GM21717 (cell line): Measurements from ENCODE around the gene ANKRD2.
"Not testable (repeated sequence)": the region's sequence is repeated elsewhere in the genome, so short reads cannot be mapped to it uniquely, and the experiment has no call there.

ENCODE experiments used
- ATAC-seq: cut with Tn5 transposase; IDR thresholded peaks from one replicate; pipeline ENCODE4 v1.9.1; 2021; ENCODE audit warnings: mild to moderate bottlenecking, moderate library complexity; ENCODE audit not compliant: unreplicated experiment

ANKRD2 gene

DNA sequence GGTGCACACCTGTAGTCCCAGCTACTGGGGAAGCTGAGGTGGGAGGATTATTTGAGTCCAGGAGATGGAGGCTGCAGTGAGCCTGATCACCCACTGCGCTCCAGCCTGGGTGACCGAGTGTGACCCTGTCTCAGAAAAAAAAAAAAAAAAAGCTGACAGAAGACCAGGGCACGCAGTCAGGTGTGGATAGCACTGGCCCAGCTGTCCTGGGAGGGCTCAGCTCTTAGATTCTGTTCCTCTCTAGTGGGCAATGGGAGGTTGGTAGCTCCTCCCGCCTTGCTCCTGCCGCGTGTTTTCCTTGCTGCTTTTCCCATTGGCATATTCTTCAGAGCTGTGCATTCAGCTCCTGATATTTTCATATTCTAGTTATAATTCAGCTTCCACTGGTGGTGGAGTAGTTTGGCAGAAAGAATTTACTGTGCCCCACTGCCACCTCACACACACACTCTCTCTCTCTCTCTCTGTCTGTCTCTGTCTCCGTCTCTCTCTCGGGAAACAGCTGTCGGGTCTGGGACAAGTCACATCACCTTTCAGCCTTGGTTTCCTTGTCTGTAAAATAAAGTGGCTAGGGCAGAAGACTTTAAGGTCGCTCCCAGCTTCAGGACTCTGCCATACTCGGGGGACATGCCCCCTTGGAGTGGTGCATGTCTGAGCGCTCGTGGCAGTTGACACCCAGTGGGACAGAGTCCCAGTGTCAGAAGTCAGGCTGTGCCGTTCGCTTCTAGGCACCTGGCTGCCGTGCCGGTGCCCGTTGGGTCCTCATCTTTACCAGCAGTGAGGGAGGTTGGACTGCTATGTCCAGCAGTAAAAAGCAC lies 25.9 kb upstream of the ANKRD2 start:
- ATAC-seq = no peak

DNA sequence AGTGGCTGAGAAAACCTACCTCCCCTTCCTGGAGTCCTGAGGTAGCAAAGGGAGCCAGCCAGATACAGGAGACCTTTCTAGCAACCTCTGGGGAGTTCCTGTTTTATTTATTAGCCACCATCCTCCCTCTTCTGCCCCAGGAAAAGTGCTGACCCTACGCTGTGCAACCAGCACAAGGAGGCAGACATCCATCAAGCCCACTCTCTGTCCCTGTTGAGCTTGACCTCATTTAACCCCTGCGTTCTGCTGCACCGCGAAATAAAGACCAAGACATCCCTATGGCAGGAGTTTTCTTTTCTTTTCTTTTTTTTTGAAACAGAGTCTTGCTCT lies 25.3 kb upstream of the ANKRD2 start:
- ATAC-seq = no peak

DNA sequence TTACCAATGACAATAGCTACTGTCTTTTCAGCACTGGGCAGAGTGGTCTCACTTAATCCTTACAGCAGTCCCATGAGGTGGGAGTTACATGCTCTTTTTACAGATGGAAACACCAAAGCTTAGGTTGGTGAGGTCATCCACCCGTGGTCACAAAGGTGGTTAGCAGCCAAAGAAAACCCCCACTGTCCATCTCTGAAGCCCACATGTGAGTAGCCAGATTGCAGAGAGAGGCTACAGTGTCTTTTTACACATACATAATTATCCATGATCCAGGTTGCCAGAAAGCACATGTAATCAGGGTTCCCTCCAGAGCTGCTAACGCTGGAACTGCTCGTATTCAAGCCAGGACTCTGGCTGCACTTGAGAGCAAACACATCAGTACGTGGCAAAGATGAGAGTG lies 24.6 kb upstream of the ANKRD2 start:
- ATAC-seq = no peak

DNA sequence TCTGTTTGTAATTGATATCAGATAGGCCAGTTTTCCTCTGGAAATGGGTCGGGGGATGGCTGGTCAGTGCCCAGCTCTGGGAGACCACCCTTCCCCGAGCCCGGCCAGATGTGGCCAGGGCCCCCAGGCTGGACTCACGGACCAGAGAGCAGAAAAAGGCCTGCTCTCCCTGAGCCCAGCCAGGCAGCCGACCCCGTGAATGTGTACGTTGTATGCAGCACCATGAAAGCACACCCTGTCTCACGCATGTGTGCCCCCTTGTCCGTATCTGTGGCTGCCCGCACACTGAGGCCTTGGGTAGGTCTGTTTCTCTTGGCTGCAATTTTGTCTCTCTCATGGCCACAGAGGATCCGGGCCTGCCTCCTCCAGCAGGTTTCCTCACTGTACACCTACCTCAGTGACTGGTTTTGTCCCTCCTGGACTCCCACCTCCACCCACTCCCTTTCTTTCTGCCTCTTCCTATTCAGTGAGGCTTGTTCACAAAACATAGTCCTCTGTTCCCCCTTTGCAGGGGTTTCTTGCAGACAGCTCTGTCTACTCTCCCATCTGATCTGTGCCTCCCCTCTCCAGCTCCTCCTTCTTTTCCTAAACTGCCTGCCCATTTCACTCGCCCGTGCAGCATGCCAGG lies 23.6 kb upstream of the ANKRD2 start:
- no peak for ATAC-seq

DNA sequence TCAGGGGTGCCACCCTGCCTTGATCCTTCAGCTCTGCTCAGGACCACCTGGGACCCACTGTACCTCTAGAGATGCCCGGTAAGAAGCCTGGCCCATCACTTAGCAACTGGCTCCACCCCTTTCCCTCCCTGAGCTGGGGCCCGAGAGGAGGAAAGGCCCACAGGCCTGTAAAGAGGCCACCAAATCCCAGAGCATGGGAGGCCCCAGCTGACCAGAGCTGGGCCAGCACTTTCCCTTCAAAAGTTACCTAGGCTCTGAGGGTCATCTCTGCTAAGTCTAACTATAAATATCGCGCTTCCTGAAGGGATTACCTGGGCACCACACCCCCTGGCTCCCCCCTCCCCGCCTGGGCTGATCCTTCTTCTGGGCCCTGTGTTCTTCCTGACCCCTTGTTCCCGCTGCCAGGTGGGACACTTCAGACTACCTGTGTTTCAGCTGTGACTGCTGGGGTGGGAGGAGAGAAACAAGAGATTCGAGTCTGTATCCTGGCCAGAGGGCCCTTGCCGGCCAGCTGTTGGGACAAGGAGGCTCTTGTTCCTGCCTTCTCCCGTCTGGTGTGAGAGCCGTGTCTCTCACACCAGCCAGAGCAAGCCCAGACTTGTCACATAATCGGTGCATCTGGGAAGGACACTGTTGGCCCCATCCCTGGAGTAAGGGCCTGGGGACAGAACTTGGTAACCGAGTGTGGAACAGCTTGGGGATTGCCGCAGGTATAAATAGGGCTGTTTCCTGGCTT lies 22.8 kb upstream of the ANKRD2 start:
- no peak for ATAC-seq

DNA sequence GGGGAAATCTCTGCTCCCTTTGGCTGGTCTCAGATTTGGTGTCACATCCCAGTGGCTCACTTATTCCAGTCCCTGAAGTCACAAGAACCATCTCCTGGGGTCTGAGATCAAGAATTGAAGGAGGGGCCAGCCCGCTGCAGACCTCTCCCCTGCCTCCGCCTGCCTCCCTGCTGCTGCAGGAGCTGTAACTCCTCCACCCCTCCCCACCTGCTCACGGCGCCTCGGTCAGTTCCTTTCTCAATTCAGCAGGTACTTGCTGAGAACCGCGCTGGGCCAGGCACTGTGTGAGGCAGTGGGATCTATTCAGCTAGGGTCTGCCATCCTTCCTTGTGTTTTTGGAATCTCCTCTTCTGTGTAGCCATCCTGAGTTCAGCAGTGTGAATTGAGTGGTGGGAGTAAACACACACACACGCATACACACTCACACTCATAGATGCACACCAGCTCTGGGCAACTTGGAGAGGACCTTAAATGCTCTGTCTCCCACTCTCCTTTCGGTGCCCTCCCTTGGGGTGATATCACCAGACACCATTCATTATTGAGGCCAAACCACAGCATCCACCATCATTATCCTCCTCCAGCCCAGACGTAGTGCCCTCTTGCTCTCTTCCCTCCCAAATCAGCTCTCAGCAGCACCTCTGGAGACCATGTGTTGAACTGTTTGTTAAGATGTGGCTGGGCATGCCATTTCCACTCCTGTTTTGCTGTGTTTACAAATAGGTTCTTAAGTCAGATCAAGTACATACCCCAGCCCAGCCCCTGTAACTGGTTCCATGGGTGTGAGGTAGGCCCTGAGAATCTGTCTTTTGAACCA lies 22.0 kb upstream of the ANKRD2 start:
- no peak for ATAC-seq

DNA sequence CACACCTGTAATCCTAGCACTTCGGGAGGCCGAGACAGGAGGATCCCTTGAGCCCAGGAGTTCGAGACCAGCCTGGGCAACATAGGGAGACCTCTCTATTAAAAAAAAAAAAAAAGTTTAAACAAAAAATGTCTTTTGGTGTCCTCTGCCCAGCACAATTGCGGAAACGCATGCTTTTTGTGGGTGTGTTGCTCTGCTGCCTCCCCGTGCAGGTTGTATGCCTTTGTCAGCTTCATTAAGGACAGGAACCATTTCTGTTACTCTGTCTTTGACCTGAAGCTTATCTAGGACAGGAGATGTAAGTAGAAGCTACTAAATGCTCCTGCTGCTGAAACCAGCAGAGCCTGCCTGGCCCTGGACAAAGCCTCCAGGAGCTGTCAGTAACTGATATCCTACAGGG lies 21.3 kb upstream of the ANKRD2 start:
- no peak for ATAC-seq

DNA sequence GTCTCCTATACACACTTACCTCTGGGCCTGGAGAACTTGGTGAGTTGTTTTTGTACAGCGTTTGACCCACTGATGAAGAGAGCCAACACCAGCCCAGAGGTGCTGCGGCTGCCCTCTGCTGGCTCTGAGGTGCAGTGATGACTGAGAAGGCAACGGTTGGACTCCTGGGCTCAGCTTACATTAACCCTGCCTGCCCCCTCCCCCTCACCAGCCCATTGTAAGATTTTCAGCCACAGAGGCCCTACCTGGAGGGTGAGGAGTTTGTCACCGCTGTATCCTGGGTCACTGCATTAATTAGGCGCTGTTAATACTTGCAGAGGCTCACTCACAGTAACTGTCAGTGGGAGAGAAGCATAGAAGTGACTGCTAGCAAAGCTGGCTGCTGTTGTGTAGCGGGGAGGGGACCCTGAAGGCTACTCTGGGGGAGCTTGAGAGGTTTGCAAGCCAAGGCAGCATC lies 19.0 kb upstream of the ANKRD2 start:
- no peak for ATAC-seq

DNA sequence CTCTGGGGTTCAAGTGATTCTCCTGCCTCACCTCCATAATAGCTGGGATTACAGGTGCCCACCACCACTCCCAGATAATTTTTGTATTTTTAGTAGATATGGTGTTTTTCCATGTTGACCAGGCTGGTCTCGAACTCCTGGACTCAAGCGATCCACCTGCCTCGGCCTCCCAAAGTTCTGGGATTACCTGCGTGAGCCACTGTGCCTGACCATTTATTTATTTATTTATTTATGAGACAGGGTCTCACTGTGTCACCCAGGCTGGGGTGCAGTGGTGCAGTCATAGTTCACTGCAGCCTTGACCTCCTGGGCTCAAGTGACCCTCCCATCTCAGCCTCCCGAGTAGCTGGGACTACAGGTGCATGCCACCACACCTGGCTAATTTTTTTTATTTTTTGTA lies 18.2 kb upstream of the ANKRD2 start:
- not testable (repeated sequence) for ATAC-seq

DNA sequence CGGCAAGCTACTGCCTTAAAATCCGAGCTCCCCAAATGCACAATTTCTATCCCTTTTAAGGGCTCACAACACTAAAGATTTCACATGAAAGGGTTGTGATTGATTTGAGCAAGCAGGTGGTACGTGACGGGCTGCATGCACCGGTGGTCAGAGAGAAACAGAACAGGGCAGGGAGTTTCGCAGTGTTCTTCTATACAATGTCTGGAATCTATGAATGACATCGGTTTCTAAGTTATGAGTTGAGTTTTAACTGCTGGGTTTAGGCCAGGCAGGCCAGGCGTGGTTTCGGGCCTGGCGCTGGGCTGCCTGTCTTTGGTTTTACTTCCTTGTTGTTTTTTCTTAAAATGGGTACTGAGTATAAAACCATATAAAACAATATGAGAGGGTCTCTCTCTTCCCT lies 17.0 kb upstream of the ANKRD2 start:
- ATAC-seq = not testable (repeated sequence)

DNA sequence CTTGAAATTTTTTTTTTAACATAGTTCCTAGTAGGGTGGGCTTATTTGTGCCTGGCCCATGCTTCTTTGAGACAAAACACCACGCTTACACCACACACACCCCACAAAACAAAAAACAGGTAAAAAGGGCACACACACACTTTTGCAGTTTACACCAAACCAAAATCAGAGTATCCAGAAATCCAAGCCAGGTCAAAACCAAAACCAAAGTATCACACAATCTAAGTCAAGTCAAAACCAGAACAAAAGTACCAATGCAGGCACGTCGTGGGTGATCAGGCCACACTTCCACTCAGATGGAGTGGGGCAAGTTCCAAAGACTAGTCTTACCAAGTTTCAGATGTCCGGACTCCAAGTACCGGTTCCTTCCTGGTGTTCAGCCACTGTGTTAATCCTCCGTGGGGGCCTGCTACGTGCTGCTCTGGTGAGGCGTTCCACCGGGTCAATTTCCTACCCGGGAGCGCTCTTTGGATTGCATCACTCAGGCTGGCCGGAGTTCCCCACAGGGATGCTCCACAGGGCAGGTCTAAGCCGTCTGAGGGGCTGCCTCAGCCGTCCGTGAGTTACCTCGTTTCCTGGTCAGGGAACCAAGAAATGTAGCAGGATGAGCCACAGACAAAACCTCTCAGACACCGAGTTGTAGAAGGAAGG lies 11.7 kb upstream of the ANKRD2 start:
- ATAC-seq = not testable (repeated sequence)

DNA sequence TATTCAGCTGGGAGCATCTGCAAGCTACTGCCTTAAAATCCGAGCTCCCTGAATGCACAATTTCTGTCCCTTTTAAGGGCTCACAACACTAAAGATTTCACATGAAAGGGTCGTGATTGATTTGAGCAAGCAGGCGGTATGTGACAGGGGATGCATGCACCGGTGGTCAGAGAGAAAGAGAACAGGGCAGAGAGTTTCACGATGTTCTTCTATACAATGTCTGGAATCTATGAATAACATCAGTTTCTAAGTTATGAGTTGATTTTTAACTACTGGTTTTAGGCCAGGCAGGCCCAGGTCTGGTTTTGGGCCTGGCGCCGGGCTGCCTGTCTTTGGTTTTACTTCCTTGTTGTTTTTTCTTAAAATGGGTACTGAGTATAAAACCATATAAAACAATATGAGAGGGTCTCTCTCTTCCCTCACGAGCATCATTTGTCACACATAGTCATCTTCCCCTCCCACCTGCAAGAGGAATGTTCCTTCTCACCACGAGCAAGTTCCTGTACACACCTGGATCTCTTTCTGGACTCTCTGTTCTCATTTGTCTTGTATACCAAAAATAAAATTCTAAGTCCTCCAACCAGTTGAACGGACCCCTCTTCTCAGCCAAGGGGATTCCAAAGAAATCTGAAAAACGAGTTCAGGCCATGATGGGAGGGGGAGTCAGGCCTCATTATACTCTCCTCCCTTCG lies 11.0 kb upstream of the ANKRD2 start:
- ATAC-seq = not testable (repeated sequence)

DNA sequence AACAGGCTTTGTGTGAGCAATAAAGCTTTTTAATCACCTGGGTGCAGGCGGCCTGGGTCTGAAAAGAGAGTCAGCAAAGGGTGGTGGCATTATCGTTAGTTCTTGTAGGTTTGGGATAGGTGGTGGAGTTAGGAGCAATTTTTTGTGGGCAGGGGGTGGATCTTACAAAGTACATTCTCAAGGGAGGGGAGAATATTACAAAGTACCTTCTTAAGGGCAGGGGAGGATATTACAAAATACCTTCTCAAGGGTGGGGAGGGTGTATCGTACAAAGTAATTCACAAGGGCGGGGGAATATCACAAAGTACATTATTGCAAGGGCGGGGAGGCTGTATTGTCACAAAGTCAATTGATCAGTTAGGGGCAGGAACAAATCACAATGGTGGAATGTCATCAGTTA lies 10.2 kb upstream of the ANKRD2 start:
- ATAC-seq = not testable (repeated sequence)

DNA sequence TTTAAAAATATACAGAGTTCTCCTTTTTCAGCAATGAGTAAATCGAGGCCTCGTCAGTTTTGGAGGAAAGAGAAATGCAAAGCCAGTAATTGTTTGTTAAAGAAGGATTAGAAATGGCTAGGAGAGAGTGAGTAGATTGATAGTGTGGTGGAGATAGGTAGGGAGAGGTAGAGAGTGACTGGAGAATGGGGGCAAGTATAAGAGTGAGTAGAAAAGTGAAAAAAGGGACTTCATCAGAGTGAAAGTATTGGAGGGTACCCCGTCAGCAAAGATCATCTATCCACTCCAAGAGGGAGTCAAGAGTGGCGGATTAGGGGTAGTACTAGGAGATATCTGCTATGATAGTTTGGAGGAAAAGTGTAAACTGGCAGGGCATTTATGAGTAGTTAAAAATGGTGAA lies 9.2 kb upstream of the ANKRD2 start:
- ATAC-seq = no peak

DNA sequence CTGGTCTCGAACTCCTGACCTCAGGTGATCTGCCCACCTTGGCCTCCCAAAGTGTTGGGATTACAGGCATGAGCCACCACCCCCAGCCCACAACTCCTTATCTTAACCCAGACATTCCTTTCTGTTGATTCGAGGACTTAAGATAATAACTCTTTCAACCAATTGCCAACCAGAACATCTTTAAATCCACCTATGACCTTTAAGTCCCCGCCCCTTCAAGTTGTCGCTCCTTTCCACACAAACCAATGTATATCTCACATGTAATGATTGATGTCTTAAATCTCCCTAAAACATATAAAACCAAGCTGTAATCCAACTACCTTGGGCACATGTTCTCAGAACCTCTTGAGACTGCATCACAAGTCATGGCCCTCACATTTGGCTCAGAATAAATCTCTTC lies 7.8 kb upstream of the ANKRD2 start:
- no peak for ATAC-seq

DNA sequence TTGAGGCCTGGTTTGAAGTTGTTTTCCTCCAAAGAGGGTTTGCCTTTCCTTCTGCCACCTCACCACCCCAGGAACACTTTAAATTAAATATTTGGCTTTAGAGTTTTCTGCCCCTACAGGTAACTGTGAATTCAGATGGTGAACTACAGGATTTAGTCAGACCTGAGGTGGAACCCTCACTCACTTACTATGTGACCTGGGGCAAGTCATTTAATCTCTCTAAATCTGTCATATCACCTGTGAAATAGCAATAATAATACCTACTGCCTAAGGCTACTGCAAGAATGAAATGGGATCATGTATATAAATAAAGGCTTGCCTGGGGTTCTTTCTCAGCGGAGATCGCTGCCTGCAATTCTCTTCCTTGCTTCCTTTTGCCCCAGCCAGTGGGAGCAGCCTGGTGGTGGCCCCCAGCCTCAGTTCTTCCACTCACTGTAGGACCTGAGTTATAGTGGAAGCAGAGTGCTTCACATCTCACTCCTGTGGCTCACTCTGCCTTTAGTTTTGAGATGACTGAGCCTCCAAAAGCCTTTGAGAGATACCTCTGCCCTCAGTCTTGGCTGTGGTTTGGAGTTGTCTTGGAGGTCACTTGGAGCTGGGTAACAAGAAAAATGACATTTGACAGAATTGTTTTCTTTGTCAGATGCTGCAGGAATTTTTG lies 6.1 kb upstream of the ANKRD2 start:
- no peak for ATAC-seq

DNA sequence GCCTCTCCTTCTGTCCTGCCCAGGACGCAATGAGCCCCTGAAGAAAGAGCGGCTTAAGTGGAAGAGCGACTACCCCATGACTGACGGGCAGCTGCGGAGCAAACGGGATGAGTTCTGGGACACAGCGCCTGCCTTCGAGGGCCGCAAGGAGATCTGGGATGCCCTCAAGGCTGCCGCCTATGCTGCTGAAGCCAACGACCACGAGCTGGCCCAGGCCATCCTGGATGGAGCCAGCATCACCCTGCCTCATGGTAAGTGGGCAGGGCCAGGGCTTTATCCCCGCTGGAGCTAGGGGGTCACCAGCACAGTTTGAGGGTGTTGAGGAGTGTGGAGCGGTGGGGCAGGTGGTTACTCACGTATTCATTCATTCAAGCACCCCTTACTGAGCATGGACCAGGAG lies 4.7 kb upstream of the ANKRD2 start:
- no peak for ATAC-seq

DNA sequence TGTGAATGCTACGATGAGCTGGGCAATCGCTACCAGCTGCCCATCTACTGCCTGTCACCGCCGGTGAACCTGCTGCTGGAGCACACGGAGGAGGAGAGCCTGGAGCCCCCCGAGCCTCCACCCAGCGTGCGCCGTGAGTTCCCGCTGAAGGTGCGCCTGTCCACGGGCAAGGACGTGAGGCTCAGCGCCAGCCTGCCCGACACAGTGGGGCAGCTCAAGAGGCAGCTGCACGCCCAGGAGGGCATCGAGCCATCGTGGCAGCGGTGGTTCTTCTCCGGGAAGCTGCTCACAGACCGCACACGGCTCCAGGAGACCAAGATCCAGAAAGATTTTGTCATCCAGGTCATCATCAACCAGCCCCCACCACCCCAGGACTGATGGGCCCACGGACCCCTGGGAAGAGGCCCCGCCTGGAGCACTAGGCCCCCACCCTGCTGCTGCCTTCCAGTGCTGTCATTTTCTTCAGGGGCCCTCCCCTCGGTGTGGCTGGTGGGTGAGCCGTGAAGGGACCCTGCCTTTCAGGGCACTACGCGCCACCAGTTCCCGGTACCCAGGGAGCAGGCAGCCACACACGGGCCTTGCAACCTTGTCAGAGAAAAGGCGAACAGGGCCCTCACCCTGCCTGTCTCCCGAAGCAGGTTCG lies 2.3 kb upstream of the ANKRD2 start:
- ATAC-seq = no peak
